HG03095 (cell line): ENCODE results near the gene DOCK4.

Experiments used
- ATAC-seq: cut with Tn5 transposase; IDR thresholded peaks from one replicate; pipeline ENCODE4 v1.9.1; 2021; ENCODE audit warnings: moderate library complexity; ENCODE audit not compliant: unreplicated experiment

Gene DOCK4

DNA sequence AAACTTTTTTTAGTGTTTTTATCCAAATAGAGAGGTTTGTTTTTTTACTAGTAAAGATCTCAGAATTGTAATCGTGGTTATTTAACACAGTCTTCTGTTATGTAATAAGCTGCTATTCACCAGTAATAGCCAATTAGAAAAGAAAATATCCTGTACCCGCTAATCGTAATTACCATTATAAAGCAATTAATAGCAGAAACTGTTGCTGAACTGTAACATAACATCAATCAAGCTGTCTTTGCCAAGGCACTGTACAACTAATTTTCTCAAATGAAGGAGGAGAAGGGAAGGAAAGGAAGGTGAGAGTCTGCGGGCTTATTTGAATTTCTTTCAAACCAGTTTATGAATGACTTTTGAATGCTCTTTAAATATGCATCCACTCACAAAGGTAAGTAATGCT lies 9.6 kb upstream of the DOCK4 start:
- no peak for ATAC-seq

DNA sequence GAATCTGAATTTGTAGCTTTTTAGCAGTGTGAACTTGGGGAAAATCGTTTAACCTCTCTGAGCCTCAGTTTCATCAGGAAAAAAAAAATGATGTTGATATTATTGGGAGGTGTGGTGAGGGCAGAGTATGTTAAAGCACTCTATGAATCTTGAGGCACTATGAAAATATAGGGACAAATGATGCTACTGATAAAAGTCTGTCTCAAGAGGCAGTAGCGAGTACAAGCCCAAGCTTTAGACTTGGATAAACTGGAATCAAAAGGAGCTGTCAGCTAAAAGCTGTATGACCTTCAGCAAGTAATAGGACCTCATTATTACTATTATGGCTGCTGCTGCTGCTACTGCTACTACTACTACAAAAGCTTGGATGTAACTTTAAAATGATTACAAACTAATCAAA lies 8.7 kb upstream of the DOCK4 start:
- no peak for ATAC-seq

DNA sequence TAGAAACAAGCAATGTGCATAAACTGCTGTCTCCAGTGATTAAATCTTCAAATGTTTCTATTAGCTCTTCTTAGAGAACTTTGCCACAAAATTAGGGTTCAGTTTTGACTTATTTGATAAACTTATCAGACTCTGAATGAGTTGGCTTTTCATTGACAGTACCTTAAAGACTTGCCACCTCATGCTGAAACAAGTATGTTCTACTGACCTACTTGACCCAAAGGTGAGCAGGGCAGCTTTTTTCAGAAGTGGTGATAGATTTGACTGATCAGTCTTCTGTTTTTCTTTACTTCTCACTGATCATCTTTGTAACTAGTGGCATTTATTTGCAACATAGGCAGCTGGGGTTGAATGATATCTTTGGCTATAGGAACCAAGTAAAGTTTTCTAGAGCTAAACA lies 8.1 kb upstream of the DOCK4 start:
- no peak for ATAC-seq

DNA sequence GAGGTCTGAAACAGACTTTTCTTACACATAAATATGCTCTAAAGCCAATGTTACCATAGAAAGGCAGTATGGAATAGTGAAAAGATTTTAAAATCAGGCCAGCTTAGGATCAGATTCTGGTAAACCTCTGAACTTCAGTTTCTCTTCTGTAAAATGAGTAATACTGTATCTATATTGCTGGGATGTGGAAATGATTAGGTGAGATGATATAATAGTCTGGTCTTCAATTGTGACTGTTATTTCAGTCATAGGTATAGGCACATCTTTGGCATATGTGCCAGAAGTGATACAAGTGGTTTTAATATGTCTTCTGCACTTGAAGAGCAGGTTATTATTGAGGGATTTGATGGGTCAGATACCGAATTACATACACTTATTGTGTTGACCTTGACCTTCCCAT lies 7.5 kb upstream of the DOCK4 start:
- no peak for ATAC-seq

DNA sequence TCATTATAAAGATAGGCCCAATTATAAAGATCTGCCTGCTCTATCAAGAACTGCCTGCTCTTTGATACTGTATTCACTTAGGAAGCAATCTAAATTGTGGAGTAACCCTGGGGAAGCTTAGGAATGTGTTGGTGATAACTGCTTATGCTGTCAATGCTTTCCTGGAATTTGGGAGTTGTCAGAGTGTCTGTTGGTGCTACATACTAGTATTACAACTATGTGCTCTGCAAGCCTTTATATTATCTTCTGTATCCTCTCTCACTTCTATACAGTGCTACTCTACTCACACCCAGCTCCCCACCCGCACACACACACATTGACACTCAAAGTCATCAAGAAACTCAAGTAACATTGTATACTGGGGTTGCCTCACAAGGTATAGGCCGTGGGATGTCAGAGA lies 6.4 kb upstream of the DOCK4 start:
- ATAC-seq: no peak

DNA sequence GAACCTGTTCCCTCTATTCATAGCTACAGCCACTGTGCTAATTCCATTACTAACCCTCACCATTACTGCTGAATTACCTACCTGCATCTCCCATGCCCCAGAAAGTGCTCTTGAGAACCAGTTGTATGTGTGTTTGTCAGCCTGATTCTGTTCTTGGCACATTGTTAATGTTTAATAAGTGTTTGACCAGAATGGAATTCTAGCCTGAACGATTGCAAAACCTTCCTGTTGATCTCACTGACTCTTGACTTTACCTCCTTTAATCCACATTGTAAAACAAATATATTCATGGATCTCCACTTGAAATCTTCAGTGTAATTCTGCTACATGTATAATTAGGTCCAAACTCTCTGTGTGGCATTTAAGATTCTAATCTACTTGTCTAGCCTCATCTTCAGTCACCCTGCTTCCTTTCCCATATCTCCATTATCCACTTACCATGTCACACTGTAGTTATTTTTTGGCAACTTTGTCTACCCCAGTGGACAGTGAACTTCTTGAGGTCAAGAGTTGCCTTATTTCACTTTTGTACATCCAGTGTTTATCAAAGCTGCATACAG lies 5.2 kb upstream of the DOCK4 start:
- ATAC-seq: no peak

DNA sequence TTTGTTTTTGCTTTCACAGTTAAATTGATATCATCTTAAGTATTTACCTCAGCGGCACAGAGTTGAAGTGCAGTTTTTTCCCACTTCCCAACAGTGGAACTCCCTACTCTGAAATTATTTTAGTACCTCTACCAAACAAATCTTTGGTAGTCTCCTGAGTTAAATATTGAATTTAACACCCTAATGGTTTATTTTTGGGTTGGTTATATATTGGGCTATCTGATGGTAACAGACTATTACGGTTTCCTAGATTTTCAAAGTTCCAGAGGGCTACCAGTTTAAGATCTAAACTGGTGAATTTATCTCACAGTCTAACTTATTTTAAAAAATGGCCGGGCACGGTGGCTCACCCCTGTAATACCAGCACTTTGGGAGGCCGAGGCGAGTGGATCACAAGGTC lies 1.6 kb upstream of the DOCK4 start:
- ATAC-seq: no peak

DNA sequence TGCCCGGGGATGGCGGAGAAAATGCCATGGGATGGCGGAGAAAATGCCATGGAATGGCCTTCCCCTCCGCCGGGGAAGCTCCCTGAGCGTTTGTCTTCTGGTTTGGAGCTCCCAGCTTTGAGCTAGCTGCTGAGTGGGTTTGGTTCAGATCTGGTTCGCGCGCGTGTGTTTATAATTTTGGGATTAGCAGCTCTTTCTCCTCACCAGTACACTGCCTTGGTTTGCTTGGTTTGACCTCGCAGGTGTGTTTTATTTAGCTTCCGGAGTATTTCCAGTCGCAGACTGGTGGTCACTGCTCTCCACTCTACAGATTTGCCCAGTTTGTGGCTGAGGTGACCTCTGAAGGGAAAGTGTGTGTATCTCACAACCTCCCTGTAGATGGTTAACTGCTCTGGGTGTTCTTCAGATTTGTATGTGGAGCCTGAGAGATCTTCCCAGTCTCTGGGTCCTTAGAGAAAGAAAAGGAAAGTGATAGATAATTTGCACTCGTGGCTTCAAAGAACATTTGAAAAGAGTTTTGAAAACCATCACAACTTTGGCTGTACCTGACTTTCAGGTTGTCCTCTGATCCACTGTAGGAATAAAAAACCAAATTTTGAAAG lies 893 bp upstream of the DOCK4 start:
- ATAC-seq: no peak

DNA sequence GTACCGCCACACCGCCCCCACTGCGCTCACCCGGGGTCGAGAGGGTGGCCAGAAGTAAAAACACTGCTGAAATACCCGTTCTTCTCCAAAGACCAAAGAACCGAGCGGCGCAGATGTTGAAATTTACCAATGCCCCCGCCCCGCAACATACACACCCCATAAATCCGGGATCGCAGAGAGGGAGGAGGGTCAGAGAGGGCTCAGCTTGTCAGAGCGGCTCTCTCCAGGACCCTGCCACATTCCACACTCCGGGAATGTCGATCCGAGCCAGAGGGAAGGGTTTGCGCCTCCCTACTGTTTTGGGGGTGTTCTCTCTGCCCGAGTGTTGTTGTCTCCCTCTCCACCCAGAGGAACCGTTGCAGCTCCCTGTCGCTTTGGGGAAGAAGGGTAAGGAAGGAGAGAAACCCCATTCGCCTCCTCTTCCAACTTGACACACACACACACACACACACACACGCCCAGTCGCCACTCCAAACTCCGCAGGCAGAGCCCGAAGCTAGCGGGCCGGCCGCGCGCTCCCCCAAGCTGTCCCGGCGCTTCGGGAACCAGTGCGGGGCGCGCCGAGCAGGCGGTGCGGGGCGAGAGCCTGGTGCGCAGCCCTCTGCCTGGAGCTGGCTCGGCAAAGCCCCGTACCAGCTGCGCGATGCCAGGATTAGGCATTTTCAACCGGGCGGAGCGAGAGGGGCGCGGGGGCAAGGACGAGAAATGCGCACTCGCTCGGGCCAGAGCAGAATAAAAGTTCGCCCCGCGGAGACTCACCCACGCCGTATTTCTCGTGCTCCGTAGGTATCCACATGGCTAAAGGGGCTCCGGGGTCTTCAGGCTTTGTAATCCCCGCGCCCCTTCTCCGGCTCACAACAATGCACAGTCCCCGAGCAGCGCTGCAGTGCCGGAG lies 609 bp downstream of the DOCK4 start:
- ATAC-seq: peak; percentile 4

DNA sequence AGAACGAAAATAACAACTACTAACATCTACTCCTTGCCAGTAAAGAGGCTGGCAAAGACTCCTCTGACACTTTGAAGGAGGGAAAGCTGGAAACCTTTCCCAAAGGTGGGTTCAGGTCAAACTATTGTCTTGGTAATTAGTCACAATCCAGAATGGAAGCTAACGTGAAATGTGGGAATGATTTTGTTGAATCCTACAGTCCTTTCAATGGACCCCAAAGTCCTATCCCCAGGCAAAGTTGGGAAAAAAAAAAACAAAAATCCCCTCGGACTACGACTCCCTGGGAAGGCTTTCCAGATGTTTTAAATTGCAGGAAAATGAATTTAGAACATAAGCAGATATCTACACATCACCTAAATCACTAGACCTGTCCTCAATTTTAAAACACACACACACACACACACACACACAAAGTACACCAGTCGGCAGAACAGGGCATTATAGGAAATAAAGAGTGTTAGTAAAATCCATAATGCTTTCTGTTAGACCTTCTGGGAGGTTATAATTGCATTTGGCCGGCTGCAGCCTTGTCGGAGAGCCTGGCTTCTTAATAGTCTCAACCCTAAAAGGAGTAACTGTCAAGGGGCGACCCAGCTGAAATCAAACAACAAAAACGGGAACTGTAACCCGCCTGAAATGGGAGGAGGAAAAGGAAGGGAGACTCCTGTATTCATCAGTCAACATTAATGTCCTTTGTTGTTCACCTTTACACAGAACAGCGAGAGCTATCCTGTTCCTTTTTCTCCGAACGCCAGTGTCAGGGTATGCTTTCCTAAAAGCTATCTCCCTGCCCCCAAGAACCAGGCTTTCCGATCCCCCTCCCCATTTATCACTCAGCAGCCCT lies 1.5 kb downstream of the DOCK4 start:
- ATAC-seq: no peak

DNA sequence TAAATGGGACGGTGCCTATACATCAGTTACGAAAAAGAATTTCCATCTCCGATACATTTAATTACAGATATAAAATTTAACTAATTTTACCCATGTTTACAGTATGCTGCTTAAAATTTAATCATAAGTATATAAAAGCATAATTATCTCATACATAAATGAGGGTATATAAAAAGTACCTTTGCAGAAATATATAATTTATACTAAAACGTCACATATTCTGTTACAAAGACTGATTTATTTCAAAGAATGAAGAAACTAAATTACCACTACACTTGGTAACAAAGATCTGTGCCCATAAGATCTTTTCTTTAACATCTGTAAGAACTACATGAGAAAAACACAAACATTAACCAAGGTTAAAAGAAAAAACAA lies 2.8 kb downstream of the DOCK4 start:
- ATAC-seq: no peak

DNA sequence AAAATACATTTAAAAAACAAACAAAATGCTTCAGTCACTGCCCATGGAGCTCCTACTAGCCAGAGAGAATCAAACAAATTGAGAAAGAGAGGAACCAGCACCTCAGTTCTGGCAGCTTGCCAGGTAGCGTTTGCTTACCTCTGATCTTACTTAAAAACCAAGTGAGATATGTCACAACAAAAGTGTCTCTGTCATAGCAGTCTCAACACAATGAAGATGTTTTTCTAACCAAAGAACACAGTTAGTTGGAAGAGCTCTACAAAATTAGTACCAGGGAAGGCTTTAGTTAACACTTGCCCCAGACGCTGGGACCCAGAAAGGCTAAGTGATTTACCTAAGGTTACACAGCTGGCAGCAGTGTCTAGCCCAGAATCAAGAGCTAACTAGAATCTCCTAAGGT lies 3.4 kb downstream of the DOCK4 start:
- ATAC-seq: no peak

DNA sequence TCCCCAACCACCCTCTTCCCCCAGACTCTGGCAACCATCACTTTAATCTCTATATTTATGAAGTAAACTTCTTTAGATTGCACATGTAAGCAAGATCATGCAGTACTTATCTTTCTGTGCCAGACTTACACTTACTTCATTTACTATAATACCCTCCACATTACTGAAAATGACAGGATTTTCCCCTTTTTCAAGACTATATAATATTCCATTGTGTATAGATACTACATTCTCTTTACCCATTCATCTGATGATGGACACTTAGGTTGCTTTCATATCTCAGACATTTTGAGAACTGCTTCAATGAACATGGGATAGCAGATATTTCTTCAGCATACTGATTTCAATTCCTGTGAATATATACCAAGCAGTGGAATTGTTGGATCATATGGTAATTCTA lies 4.4 kb downstream of the DOCK4 start:
- ATAC-seq: no peak

DNA sequence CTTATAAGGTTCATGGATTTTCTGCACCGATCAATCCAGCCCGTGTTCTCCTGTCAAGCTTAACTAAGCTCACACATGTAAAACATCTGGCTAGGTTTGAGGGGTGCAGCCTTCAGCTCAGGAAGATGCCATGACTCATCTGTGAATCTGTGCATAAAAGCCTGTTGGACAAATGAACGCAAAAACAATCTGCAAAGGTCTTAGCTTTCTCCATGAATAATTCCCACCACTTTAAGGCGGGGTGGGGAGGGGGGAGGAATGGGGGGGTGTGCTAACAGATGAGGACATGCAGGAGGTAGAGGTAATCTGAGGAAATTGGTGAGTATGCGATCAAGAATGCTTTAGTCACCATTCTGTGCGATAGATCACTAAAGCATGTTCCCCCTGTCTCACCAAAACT lies 4.8 kb downstream of the DOCK4 start:
- ATAC-seq: no peak

DNA sequence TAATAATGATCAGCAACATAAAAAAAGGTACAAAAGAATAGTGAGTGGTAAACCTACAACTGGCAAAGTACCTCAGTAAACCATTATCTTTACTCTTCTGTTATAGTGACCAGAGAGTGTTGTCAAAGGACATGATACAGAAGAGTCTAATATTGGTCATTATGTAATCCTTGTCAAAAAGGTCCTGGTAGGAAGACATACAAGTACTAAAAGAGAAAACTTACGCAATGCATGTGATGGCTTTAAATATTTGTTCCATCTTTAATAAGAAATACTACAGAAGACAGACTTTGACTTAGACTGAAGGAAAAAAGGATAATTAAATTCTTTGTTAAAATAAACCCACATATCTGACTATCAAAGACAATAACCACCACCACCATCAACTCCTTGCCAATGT lies 6.5 kb downstream of the DOCK4 start:
- no peak for ATAC-seq

DNA sequence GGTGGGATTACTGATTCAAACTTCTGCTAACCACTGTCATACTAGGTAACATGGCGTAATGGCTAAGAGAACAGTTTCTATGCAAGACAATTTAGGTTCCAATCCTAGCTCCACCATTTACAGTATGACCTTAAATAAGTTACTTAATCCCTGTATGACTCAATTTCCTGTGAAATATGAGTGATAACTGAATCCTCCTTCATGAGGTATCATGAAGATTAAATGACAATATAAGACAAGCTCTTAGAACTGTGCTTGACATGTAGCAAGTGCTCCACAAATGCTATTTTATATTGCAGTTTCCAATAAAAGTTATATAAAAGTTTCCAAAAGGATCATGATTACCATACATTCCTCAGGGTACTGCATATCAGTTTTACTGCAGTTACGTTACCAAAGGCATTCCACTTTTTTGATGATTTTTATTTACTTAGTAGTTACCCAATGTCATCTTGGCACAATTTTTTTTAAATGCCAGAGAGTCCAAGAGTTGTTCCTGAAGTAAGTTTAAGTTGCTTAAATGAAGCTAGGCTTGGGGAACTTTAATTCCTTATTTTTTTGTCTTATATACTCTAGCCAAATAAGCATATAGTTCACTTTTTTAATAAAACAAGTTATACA lies 7.1 kb downstream of the DOCK4 start:
- ATAC-seq: no peak

DNA sequence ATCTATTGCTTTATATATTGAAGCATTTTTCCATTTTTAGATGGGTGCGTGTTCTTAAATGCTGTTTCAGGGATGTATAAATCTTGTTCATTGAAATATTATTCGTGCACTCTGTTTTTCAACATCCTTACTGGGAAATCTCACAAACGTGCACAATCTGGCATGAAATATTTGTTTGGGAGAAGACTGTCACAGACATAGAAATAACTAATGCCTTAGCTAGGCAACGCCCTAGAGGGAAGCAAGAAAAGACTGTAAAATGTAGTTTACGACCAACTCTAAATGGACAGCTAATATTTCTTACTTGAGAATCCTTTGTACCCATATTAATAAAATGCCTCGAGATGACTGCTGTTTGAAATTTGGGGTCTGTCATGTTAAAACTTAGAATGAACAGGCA lies 8.9 kb downstream of the DOCK4 start:
- no peak for ATAC-seq

DNA sequence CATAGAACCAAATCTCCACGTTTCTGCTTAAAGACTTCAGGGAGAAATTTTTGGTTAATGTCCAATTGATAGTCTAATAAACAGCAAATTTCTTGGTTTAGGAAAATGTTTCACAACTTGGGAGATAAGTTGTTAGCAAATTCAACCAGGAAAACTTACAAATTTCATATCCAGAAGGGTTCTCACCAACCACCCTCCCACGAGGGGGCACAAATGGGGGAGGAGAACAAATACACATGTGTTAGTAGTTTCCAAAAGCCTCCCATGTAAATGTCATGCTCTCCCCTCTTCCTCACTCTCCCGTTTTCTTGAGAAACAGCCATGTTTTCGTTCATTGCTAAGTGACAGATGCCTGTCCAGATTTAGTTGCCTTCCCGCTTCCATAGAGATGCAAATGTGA lies 10.5 kb downstream of the DOCK4 start:
- ATAC-seq: no peak

DNA sequence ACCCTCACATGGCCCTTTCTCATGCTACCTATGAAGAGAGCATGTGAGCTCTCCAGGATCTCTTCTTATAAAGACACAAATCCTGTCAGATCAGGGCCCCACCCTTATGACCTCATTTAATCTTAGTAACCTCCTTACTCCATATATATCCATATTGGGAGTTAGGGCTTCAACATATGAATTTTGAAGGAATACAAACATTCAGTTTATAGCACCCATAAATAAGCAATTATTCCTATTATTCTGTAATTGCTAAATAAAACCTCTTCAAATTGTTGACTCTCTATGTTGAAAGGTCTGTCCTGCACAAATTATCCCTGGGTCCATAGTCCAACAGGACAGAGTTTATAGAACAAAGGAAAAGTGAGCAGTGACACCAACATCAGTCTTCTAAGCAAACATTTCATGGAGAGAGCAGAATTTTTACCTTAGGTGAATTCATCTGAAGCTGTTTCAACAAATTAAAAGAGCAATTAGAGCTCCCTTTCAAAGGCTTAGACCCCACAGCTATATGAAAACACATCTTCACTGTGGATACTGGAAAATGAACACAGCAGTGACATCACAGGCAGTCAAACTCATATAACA lies 12.2 kb downstream of the DOCK4 start:
- no peak for ATAC-seq

DNA sequence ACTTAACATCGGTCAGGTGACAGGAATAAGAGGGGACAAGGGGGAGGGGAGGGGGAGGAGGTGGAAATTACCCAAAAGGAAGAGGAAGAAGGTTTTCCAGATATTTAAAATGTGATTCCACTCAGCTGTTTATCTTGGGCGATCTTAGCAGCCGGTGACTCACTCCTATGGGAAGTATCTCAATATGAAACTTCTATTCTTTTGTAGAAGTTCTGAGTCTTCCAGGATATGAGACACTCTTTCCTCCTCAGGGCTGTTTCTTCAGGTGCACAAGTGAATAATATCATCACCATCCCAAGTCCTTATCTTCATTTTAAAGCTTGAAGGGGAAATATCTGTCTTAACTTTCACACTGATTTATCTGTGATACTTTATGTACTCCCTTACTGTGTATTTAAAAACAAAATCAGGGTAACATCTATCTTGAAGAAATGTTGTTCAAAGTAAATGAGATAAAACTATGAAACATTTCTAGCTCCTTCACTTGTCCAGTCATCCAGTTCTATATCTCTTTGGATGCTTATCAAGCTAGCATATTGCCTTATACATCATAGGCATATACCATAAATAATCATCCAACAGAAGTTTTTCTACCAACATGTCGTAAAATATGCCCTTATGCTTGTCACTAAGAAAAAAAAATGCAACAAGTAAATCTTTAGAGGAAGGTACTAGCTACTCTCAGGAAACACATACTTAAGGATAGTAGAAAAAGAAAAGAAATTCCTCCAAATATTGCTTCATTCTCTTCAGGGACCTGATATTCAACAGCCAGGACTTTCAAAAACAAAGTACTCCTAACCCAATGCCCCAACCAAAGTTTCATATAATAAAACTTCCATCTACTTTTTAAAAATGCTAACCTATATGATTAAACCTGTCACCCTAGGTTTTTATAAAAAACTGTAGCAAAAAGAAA lies 13.7 kb downstream of the DOCK4 start:
- ATAC-seq: no peak
